Effector CD8-positive, alpha-beta T cell (primary cell): ENCODE results near the gene TMEM178B.
"Not testable (repeated sequence)": the region's sequence is repeated elsewhere in the genome, so short reads cannot be mapped to it uniquely, and the experiment has no call there.

ENCODE experiments used
- DNase-seq: peaks from one replicate; lab custom pipeline; 2025; lab: John Stamatoyannopoulos, UW

Gene TMEM178B

GRCh38 chr7:141356161-141356560 lies 282.3 kb downstream of the TMEM178B start:
- no peak for DNase-seq

GRCh38 chr7:141358386-141358785 lies 284.5 kb downstream of the TMEM178B start:
- DNase-seq, result no peak

- DNase-seq, result no peak
Measured at GRCh38 chr7:141359262-141359661, 285.4 kb downstream of the TMEM178B start.

GRCh38 chr7:141359740-141360415 lies 286.0 kb downstream of the TMEM178B start:
- no peak for DNase-seq

GRCh38 chr7:141360416-141360760 lies 286.5 kb downstream of the TMEM178B start:
- DNase-seq, result no peak

- DNase-seq, result no peak
Measured at GRCh38 chr7:141360803-141361202, 286.9 kb downstream of the TMEM178B start.

GRCh38 chr7:141361479-141361878 lies 287.6 kb downstream of the TMEM178B start:
- DNase-seq, result no peak

- no peak for DNase-seq
Measured at GRCh38 chr7:141361960-141362359, 288.1 kb downstream of the TMEM178B start.

GRCh38 chr7:141362580-141363435 lies 288.9 kb downstream of the TMEM178B start:
- no peak for DNase-seq

- DNase-seq, result no peak
Measured at GRCh38 chr7:141363748-141364147, 289.9 kb downstream of the TMEM178B start.

GRCh38 chr7:141366091-141366621 lies 292.3 kb downstream of the TMEM178B start:
- no peak for DNase-seq

- no peak for DNase-seq
Measured at GRCh38 chr7:141369422-141369821, 295.6 kb downstream of the TMEM178B start.

- no peak for DNase-seq
Measured at GRCh38 chr7:141370178-141370577, 296.3 kb downstream of the TMEM178B start.

GRCh38 chr7:141370650-141371049 lies 296.8 kb downstream of the TMEM178B start:
- DNase-seq, result no peak

- DNase-seq, result no peak
Measured at GRCh38 chr7:141374425-141374824, 300.6 kb downstream of the TMEM178B start.

- no peak for DNase-seq
Measured at GRCh38 chr7:141375442-141375841, 301.6 kb downstream of the TMEM178B start.

GRCh38 chr7:141377906-141378305 lies 304.0 kb downstream of the TMEM178B start:
- DNase-seq, result no peak

GRCh38 chr7:141378405-141378804 lies 304.5 kb downstream of the TMEM178B start:
- DNase-seq, result no peak

- no peak for DNase-seq
Measured at GRCh38 chr7:141381794-141382427, 308.0 kb downstream of the TMEM178B start.

- DNase-seq, result not testable (repeated sequence)
Measured at GRCh38 chr7:141383356-141383755, 309.5 kb downstream of the TMEM178B start.

GRCh38 chr7:141386881-141387280 lies 313.0 kb downstream of the TMEM178B start:
- DNase-seq, result no peak

- DNase-seq, result no peak
Measured at GRCh38 chr7:141387521-141388217, 313.8 kb downstream of the TMEM178B start.
